Ovary (tissue), 3 donors: ENCODE measurements around the gene MAPK8.

Source experiments
- EP300 ChIP-seq: sonication (generic); formaldehyde crosslinking; IDR thresholded peaks from one replicate; pipeline ENCODE4 v1.6.1; 2017; ENCODE audit warnings: antibody characterized with exemption
- POLR2A ChIP-seq: fragments of 450-650 bp; IDR thresholded peaks from one replicate; pipeline ENCODE4 v1.6.1; 2017; ENCODE audit warnings: antibody characterized with exemption, mild to moderate bottlenecking, moderate library complexity
- TF ChIP-seq, protein P1 (sequence below), 3 donors: fragments of 450-650 bp in 2 of 3; fragments of 200-600 bp in 1 of 3; IDR thresholded peaks; one replicate each; pipeline versions ENCODE4 v1.5.1 to v1.8.0; 2016 to 2022; ENCODE audit warnings: antibody characterized with exemption in 3 of 3, mild to moderate bottlenecking in 1 of 3
- donor health status: DM: no; HTN: no; CAD: no.

DNA sequence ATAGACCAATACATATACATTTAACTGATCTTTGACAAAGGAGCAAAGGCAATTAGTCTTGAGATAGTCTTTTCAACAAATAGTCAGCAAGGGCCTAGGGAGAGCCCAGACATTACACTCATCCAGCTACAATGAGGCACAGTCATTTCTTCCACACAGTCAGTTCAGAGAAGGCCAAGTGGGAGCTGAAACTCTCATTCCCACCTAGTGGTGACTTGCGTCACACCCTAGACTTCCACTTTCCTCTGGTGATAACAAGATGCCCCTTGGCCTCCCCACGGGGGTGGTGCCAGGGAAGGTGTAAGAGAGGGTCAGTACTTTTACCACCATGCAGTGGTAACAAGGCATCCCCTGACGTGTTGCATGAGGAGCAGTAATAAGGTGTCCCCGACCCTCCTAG, 39.9 kb upstream of the MAPK8 start:
- TF ChIP-seq, protein P1, sequence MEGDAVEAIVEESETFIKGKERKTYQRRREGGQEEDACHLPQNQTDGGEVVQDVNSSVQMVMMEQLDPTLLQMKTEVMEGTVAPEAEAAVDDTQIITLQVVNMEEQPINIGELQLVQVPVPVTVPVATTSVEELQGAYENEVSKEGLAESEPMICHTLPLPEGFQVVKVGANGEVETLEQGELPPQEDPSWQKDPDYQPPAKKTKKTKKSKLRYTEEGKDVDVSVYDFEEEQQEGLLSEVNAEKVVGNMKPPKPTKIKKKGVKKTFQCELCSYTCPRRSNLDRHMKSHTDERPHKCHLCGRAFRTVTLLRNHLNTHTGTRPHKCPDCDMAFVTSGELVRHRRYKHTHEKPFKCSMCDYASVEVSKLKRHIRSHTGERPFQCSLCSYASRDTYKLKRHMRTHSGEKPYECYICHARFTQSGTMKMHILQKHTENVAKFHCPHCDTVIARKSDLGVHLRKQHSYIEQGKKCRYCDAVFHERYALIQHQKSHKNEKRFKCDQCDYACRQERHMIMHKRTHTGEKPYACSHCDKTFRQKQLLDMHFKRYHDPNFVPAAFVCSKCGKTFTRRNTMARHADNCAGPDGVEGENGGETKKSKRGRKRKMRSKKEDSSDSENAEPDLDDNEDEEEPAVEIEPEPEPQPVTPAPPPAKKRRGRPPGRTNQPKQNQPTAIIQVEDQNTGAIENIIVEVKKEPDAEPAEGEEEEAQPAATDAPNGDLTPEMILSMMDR (IDR thresholded peaks at IDR 0.05) = no peak
- no peak for TF ChIP-seq POLR2A
- no peak for TF ChIP-seq EP300
